ENCODE results near the gene CALHM3. TPM values are rescaled to one million over a fixed set of nuclear protein-coding genes. Genes with fewer than 3 reads are reported as not detected.

Gene CALHM3
- total RNA-seq, 2 donors from 2014 or later: not detected

DNA sequence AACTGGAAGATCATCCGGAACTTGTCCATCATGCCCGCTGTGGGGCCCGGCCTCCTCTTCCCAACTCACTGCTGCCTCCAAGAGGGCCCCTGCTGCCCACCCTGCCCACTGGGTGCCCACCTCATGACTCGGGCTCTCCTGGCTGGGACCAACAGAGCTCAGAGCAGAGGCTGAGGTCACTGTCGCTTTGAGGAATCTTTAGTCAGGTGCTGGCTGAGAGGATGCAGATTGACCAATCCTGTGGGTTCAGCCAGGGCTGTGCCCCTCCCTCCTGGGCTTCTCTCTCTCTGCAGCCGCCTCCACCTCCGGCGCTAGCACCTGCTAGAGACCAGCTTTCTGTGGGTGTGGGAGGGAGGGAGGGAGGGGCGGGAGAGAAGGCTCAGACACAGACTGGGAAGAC is 20.3 kb downstream of the CALHM3 start, which contains the start of gene CALHM1:
TSS of gene CALHM1 (minus strand) at position 181 of the 400 bp plus-strand sequence. CDS start at position 32, 149 bp downstream.
- Histone ChIP-seq H3K36me3 (no peaks in the 10 kb centered on the region), H3K4me3 (no peak within 1 kb of the TSS), H3K27ac (no peak within 1 kb of the TSS), H3K27me3 (no peaks in the 10 kb centered on the region), H3K9me3 (no peaks in the 10 kb centered on the region), H3K4me1 (no peaks in the 10 kb centered on the region), H3K9ac (ENCODE audit: low read depth in 2 of 2, low read length in 2 of 2) (no peak within 1 kb of the TSS)
- no peak for DNase-seq
- intact Hi-C loops (cut with DNase I): no loop called here
- TF ChIP-seq CTCF (IDR thresholded peaks at IDR 0.05): no peak

GRCh38 chr10:103457896-103458583 is 21.0 kb downstream of the CALHM3 start:
- no peak for DNase-seq
- Histone ChIP-seq H3K27me3 (no peaks in the 10 kb centered on the region), H3K9ac (ENCODE audit: low read depth in 2 of 2, low read length in 2 of 2) (no peak overlapping the region), H3K27ac (no peak overlapping the region), H3K36me3 (no peaks in the 10 kb centered on the region), H3K4me1 (no peaks in the 10 kb centered on the region), H3K9me3 (no peaks in the 10 kb centered on the region), H3K4me3 (no peak overlapping the region)
- no peak for TF ChIP-seq CTCF (IDR thresholded peaks at IDR 0.05)
- intact Hi-C loops (cut with DNase I): no loop called here

DNA sequence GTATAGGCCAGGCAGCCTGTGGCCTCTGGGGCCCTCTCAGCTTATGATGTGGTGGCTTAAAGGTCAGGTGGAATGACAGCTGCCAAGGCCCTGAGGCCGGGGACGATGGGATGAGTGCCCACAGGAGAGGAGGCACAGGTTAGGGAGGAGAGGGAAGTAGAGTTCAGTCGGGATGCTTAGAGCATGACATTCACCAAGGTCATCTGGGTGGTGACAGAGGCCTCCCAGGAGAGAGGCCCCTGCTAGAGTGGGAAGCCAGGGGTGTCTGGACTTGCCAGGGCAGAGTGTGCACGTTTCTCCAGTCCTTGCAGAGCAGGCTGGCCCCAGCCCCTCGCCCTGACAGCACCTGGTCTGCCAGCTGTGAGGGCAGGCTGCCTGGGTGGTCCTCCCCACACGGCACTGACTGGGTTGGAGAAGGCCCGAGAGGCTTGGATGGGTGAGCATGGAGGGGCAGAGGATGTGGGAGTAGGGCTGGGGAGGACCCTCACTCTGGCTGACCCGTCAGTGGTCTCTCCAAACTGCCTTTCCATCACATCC is 21.8 kb downstream of the CALHM3 start:
- Histone ChIP-seq H3K4me1 (peaks cover 5% of the 10 kb centered on the region), H3K4me3 (no peak overlapping the region), H3K27ac (no peak overlapping the region), H3K36me3 (no peaks in the 10 kb centered on the region), H3K9ac (ENCODE audit: low read depth in 2 of 2, low read length in 2 of 2) (no peak overlapping the region), H3K9me3 (no peaks in the 10 kb centered on the region), H3K27me3 (no peaks in the 10 kb centered on the region)
- TF ChIP-seq CTCF (IDR thresholded peaks at IDR 0.05): no peak
- DNase-seq: no peak
- intact Hi-C loops (cut with DNase I): no loop called here

GRCh38 chr10:103456074-103456660 is 22.9 kb downstream of the CALHM3 start:
- no peak overlapping the region for H3K27ac ChIP-seq
- intact Hi-C loops (cut with DNase I): no loop called here
- H3K9ac ChIP-seq (ENCODE audit: low read depth in 2 of 2, low read length in 2 of 2): no peak overlapping the region
- H3K36me3 ChIP-seq: no peaks in the 10 kb centered on the region
- H3K27me3 ChIP-seq: no peaks in the 10 kb centered on the region
- H3K9me3 ChIP-seq: no peaks in the 10 kb centered on the region
- H3K4me1 ChIP-seq: peaks cover 5% of the 10 kb centered on the region
- no peak for TF ChIP-seq CTCF (IDR thresholded peaks at IDR 0.05)
- no peak for DNase-seq
- H3K4me3 ChIP-seq: no peak overlapping the region

GRCh38 chr10:103455235-103455634 is 23.8 kb downstream of the CALHM3 start:
- no peak for DNase-seq
- Histone ChIP-seq H3K27ac (no peak overlapping the region), H3K9me3 (no peaks in the 10 kb centered on the region), H3K36me3 (no peaks in the 10 kb centered on the region), H3K9ac (ENCODE audit: low read depth in 2 of 2, low read length in 2 of 2) (no peak overlapping the region), H3K27me3 (no peaks in the 10 kb centered on the region), H3K4me3 (no peak overlapping the region), H3K4me1 (peaks cover 5% of the 10 kb centered on the region)
- intact Hi-C loops (cut with DNase I): no loop called here
- TF ChIP-seq CTCF (IDR thresholded peaks at IDR 0.05): no peak

Measured in colonic mucosa (tissue), 4 donors.